ENCODE data around the gene ERGIC1.

DNA sequence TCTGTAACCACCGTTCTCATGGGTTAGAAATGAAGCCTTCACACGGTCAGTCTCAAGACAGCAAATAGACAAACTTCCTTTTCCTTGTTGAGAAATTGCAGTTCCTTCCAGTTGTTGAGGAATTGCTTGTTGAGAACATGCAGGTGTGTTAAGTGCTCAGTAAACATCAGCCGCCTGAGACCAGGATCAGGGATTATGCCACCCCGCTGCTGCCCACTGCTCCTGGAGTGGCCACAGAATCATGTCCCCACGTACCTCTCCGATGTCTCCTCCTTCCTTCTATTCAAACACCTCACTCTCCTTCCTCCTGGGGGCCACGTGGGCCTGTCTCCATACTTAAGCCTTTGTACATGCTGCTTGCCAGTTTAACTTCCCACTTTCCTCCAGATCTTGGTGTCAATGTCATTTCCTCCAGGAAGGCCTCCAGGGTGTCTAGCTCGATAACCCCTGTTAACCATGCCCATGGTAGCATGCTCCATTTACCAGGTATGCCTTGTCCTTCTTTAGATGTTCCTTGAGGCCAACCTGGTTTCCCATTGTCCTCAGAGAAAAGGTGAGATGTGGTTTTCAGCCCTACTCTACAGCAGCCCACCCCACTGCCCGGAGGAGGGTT, 91.4 kb downstream of the ERGIC1 start:
- TF ChIP-seq, protein P1, sequence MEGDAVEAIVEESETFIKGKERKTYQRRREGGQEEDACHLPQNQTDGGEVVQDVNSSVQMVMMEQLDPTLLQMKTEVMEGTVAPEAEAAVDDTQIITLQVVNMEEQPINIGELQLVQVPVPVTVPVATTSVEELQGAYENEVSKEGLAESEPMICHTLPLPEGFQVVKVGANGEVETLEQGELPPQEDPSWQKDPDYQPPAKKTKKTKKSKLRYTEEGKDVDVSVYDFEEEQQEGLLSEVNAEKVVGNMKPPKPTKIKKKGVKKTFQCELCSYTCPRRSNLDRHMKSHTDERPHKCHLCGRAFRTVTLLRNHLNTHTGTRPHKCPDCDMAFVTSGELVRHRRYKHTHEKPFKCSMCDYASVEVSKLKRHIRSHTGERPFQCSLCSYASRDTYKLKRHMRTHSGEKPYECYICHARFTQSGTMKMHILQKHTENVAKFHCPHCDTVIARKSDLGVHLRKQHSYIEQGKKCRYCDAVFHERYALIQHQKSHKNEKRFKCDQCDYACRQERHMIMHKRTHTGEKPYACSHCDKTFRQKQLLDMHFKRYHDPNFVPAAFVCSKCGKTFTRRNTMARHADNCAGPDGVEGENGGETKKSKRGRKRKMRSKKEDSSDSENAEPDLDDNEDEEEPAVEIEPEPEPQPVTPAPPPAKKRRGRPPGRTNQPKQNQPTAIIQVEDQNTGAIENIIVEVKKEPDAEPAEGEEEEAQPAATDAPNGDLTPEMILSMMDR (conservative IDR thresholded peaks at IDR 0.05; ENCODE audit: low read length), result no peak
- TF ChIP-seq EZH2phosphoT487 (IDR thresholded peaks at IDR 0.05; ENCODE audit: borderline replicate concordance), result no peak
